Body of pancreas (tissue), 4 donors: ENCODE measurements around the gene SEMA3D.

Experiments used
- POLR2A ChIP-seq, 3 donors: fragments of 450-650 bp; IDR thresholded peaks; one replicate each; pipeline ENCODE4 v1.6.1; 2016; ENCODE audit warnings: antibody characterized with exemption in 3 of 3, mild to moderate bottlenecking in 2 of 3
- TF ChIP-seq, protein P1 (sequence below), 7 experiments: fragments of 450-650 bp in 4 of 7; fragments of 200-600 bp in 3 of 7; sonication (generic) in 3 of 7; IDR thresholded peaks; one replicate each; pipeline ENCODE4 v1.5.1; 2016 to 2019; ENCODE audit warnings: antibody characterized with exemption in 7 of 7

DNA sequence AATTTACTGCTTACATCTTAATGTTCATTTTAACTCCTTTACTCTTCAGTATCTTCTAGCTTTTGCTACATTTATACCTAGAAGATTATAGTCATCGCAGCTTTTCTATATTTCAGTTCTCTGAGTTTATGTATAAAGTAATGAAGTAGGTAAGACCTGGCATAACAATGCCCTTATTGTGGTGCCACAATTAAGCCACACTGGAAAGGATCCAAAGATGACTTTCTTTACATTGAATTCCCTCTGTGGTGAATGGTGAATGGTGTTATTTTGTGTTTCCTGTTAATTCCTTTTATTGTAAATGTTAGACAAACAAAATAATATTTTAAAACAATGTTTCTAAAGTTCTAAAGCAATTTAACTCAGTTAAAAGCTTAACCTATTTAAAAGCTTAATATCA lies 36.2 kb downstream of the SEMA3D start:
- TF ChIP-seq, protein P1, sequence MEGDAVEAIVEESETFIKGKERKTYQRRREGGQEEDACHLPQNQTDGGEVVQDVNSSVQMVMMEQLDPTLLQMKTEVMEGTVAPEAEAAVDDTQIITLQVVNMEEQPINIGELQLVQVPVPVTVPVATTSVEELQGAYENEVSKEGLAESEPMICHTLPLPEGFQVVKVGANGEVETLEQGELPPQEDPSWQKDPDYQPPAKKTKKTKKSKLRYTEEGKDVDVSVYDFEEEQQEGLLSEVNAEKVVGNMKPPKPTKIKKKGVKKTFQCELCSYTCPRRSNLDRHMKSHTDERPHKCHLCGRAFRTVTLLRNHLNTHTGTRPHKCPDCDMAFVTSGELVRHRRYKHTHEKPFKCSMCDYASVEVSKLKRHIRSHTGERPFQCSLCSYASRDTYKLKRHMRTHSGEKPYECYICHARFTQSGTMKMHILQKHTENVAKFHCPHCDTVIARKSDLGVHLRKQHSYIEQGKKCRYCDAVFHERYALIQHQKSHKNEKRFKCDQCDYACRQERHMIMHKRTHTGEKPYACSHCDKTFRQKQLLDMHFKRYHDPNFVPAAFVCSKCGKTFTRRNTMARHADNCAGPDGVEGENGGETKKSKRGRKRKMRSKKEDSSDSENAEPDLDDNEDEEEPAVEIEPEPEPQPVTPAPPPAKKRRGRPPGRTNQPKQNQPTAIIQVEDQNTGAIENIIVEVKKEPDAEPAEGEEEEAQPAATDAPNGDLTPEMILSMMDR (IDR thresholded peaks at IDR 0.05) = no peak
- no peak for TF ChIP-seq POLR2A (IDR thresholded peaks at IDR 0.05)
